GM12891 (cell line): ENCODE measurements around the gene TMOD1.

Experiments
- DNase-seq: peaks from one replicate; pipeline ENCODE4 v3.0.0; 2011; ENCODE audit warnings: low spot score; ENCODE audit not compliant: insufficient read length
- FAIRE-seq: peaks from 2 replicates; lab custom pipeline; 2011; peaks lifted over from hg19 to GRCh38; lab: Jason Lieb, UNC
- PAX5 ChIP-seq: IDR thresholded peaks from 2 replicates; pipeline ENCODE4 v1.6.1; 2011; ENCODE audit warnings: low read length, moderate library complexity, mild to moderate bottlenecking; ENCODE audit not compliant: insufficient read depth, severe bottlenecking
- POLR2A ChIP-seq: IDR thresholded peaks from 2 replicates; pipeline ENCODE4 v1.6.1; 2011; ENCODE audit warnings: low read depth, low read length, control low read depth
- POLR2AphosphoS5 ChIP-seq: IDR thresholded peaks from 2 replicates; pipeline ENCODE4 v1.6.1; 2011; ENCODE audit warnings: low read depth, low read length, control low read depth
- POU2F2 ChIP-seq: IDR thresholded peaks from 2 replicates; pipeline ENCODE4 v1.6.1; 2011; ENCODE audit warnings: low read depth, mild to moderate bottlenecking, control low read depth, low read length, moderate library complexity
- SPI1 ChIP-seq: IDR thresholded peaks from 2 replicates; pipeline ENCODE4 v1.6.1; 2011; ENCODE audit warnings: low read depth, low read length, control low read depth
- TAF1 ChIP-seq: IDR thresholded peaks from 2 replicates; pipeline ENCODE4 v1.6.1; 2011; ENCODE audit warnings: low read depth, low read length, control low read depth

Gene TMOD1

DNA sequence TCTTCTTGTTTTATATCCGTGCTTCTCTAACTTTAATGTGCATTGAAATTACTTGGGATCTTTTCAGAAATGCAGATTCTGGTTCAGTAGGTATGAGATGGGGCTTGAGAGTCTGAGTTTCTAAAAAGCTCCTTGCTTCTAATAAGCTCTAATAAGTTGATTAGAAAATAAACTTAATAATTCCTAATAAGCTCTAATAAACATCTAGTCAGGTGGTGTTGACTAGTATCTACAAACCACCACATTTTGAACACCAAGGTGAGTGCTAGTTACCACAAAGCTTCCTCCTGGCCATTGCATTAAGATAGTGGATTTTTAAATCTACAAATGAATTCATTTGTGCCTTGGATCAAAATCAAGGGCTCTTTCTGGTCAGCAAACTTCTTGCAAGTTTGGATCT lies 5.3 kb downstream of the TMOD1 start:
- DNase-seq (no peak), FAIRE-seq (no peak)
- TF ChIP-seq POLR2A (no peak), PAX5 (no peak), TAF1 (no peak), SPI1 (no peak), POLR2AphosphoS5 (no peak), POU2F2 (no peak)

DNA sequence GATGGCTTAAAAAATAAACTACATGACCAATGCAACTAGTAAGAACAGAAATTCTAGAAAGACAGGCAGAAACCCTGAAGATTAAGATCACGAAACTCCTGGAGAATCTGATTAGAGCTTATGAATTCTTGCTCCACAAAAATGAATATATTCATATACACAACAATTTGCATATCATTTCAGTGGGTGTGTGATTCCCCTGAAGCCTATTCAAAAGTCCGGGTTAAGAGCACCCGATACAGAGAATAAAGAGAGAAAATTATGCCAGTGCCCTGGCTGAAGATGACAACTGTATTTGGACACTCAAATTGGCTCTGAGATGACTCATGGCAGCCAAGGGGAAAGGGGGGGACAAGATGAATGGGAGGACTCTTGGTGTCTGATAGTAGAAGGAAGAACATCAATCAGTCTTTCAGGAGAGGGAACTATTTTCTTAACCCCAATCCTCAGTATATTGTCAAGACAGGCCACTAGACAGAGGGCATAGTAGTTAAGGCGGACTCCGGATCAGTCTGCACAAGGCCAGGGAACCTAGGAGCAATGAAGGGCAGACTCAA lies 6.0 kb downstream of the TMOD1 start:
- FAIRE-seq (no peak), DNase-seq (no peak)
- TF ChIP-seq POLR2AphosphoS5 = no peak

- no peak for FAIRE-seq
- TF ChIP-seq TAF1 = no peak
- TF ChIP-seq POLR2AphosphoS5 = no peak
- TF ChIP-seq SPI1 = no peak
- TF ChIP-seq POLR2A = no peak
- TF ChIP-seq POU2F2 = no peak
- TF ChIP-seq PAX5 = no peak
Observed at GRCh38 chr9:97508852-97509251, 7.4 kb downstream of the TMOD1 start.

DNA sequence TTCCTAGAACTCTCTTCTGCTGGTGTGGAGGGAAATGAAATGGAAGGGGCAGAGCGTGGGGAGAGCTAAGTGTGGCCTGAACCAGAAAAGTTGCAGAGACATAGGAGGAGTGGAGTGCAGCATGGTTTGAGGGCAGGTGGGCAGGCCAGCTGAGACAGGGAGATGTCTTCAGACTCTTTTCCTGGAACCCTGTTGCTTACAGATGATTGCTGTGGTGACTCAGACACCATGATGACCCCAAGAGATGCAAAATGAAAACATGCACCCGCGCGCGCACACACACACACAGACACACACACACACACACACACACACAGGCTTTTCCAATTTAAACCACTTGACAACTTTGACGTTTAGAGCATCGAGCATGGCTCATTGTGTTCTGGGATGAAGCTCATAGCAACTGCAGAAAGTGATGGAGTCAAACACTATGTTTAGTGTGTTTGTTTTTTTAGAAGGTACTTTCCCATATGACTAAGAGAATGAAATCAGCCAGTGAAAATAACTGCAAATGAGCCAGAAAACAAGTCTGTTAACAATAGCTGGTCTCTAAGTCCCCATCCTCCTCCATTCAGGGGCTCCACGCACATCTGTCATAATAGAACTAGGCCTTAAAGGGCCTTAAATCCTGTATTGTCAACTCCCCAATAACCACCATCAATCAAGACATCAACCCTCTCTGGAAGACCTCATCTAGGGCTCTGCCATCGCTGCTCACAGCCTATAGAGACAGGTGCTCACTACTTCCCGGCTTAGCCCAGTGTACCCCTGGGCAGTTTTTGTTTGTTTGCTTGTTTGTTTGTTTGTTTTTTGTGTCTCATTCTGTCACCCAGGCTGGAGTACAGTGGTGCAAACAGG lies 9.6 kb downstream of the TMOD1 start:
- peak; percentile 60 for FAIRE-seq
- TF ChIP-seq POLR2A = no peak
- peak; percentile 37 for TF ChIP-seq POU2F2
- TF ChIP-seq TAF1 = no peak; the same call in 1 of the 2 replicates
- no peak for TF ChIP-seq PAX5
- TF ChIP-seq POLR2AphosphoS5 = no peak; the same call in 1 of the 2 replicates
- TF ChIP-seq SPI1 = no peak
- no peak for DNase-seq

More at GRCh38 chr9:97508852-97509251, 7.4 kb downstream of the TMOD1 start:
- DNase-seq = no peak

- DNase-seq (no peak), FAIRE-seq (peak; percentile 20)
- TF ChIP-seq SPI1 = peak; percentile 36; the same call in 1 of the 2 replicates
- no peak for TF ChIP-seq POU2F2
Observed at GRCh38 chr9:97511655-97512427, 10.4 kb downstream of the TMOD1 start.

GRCh38 chr9:97512966-97513560 lies 11.6 kb downstream of the TMOD1 start:
- no peak for DNase-seq
- TF ChIP-seq TAF1 (no peak), POU2F2 (no peak), PAX5 (no peak), POLR2A (no peak), SPI1 (no peak), POLR2AphosphoS5 (no peak)
- FAIRE-seq = no peak

DNA sequence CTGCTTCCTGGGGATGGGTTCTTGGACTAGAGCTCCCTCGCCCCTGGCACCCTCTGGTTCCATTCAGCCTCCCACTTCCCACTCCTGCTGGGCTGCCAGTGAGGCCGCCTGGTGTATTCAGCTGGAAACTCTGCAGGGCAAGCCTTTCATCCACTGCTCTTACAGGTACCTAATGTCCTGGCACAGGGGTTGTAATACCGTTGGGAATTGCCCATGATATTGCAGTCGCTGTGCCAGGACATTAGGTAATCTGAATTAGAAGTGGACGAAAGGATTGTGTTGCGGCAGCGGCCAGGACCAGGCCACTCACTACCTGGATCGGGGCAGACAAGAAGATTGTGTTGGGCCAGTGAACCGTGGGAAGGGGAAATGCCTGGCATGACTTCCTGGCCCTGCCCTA lies 13.1 kb downstream of the TMOD1 start:
- no peak for TF ChIP-seq PAX5
- no peak for TF ChIP-seq POLR2AphosphoS5
- TF ChIP-seq POLR2A = no peak
- TF ChIP-seq TAF1 = no peak
- no peak for TF ChIP-seq POU2F2
- no peak for TF ChIP-seq SPI1
- FAIRE-seq (no peak), DNase-seq (no peak)

GRCh38 chr9:97515662-97516061 lies 14.2 kb downstream of the TMOD1 start:
- TF ChIP-seq TAF1 (no peak), PAX5 (no peak), POU2F2 (no peak), POLR2AphosphoS5 (no peak), POLR2A (no peak), SPI1 (no peak)
- FAIRE-seq (no peak), DNase-seq (no peak)

DNA sequence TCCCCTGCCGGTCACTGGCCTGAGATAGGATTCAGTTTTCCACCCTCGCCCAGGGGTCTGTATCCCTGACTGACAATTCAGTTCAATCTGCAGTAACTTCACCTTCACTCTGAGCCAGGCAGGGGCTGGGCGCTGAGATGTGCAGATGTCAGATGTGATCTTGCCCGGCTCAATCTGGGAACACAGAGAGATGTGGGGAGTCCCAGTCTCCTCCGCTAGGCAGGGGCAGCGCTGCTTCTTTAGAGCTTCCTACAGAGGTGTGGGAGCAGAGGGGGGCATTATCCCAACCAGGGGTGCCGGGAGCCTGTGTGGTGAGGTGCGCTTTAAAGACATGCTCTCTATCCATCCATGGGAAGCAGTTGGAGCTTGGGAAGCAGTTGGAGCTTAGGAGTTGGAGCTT lies 14.6 kb downstream of the TMOD1 start:
- DNase-seq (no peak), FAIRE-seq (no peak)
- TF ChIP-seq SPI1 (no peak), PAX5 (no peak), TAF1 (no peak), POLR2A (no peak)
